Astrocyte (in vitro differentiated cells and primary cell): ENCODE measurements around the gene INPP4A. TPM values are rescaled to one million over a fixed set of nuclear protein-coding genes. Genes with fewer than 3 reads are reported as not detected.

Source experiments
- DNase-seq: peaks from one replicate; pipeline ENCODE4 v3.0.0-alpha.2; 2010; ENCODE audit warnings: low read depth
- FAIRE-seq: peaks from 2 replicates; lab custom pipeline; 2011; peaks lifted over from hg19 to GRCh38; lab: Jason Lieb, UNC
- H2AFZ ChIP-seq: 2 replicates; pipeline ENCODE4 v1.6.0; 2012; ENCODE audit warnings: low read depth, low read length, inconsistent platforms
- H3K27ac ChIP-seq: 2 replicates; pipeline ENCODE4 v1.5.1; 2011; ENCODE audit warnings: low read depth, low read length, inconsistent platforms
- H3K27me3 ChIP-seq: 2 replicates; pipeline ENCODE4 v1.6.0; 2011; ENCODE audit warnings: low read length, inconsistent platforms; ENCODE audit not compliant: insufficient read depth
- H3K36me3 ChIP-seq: 2 replicates; pipeline ENCODE4 v1.5.1; 2011; ENCODE audit warnings: low read length, inconsistent platforms; ENCODE audit not compliant: insufficient read depth
- H3K4me1 ChIP-seq: 2 replicates; pipeline ENCODE4 v1.5.1; 2011; ENCODE audit warnings: low read length, inconsistent platforms; ENCODE audit not compliant: insufficient read depth
- H3K4me2 ChIP-seq: 2 replicates; pipeline ENCODE4 v1.6.0; 2012; ENCODE audit warnings: low read length, inconsistent platforms
- H3K4me3 ChIP-seq: 2 replicates; pipeline ENCODE4 v1.5.1; 2011; ENCODE audit warnings: low read depth, mild to moderate bottlenecking, low read length, inconsistent platforms; ENCODE audit not compliant: insufficient read depth
- H3K79me2 ChIP-seq: 2 replicates; pipeline ENCODE4 v1.6.0; 2012; ENCODE audit warnings: mild to moderate bottlenecking, low read length, inconsistent platforms; ENCODE audit not compliant: insufficient read depth
- H3K9ac ChIP-seq: 2 replicates; pipeline ENCODE4 v1.6.0; 2012; ENCODE audit warnings: mild to moderate bottlenecking, low read length, inconsistent platforms
- H3K9me3 ChIP-seq: 2 replicates; pipeline ENCODE4 v1.5.1; 2012; ENCODE audit warnings: low read depth, mild to moderate bottlenecking, low read length, inconsistent platforms; ENCODE audit not compliant: insufficient read depth
- H4K20me1 ChIP-seq: 2 replicates; pipeline ENCODE4 v1.6.0; 2012; ENCODE audit warnings: low read length, inconsistent platforms; ENCODE audit not compliant: insufficient read depth
- H3K27ac Mint-ChIP-seq: one replicate; pipeline ENCODE4 v1.8.0; 2021; ENCODE audit warnings: mild to moderate bottlenecking, mixed read lengths; ENCODE audit not compliant: unreplicated experiment
- H3K27me3 Mint-ChIP-seq: one replicate; pipeline ENCODE4 v1.8.0; 2021; ENCODE audit warnings: low read depth, mixed read lengths; ENCODE audit not compliant: unreplicated experiment
- H3K36me3 Mint-ChIP-seq: one replicate; pipeline ENCODE4 v1.8.0; 2021; ENCODE audit warnings: low read depth, mixed read lengths; ENCODE audit not compliant: unreplicated experiment
- H3K4me1 Mint-ChIP-seq: one replicate; pipeline ENCODE4 v1.8.0; 2021; ENCODE audit warnings: low read depth, mixed read lengths; ENCODE audit not compliant: unreplicated experiment
- H3K4me3 Mint-ChIP-seq: one replicate; pipeline ENCODE4 v1.8.0; 2021; ENCODE audit warnings: mild to moderate bottlenecking, moderate library complexity, mixed read lengths; ENCODE audit not compliant: unreplicated experiment
- H3K9me3 Mint-ChIP-seq: one replicate; pipeline ENCODE4 v1.8.0; 2021; ENCODE audit warnings: mild to moderate bottlenecking, mixed read lengths; ENCODE audit not compliant: unreplicated experiment
- EZH2 ChIP-seq: IDR thresholded peaks from 2 replicates; pipeline ENCODE4 v1.6.1; 2012; ENCODE audit warnings: mild to moderate bottlenecking, low read length, inconsistent platforms; ENCODE audit not compliant: insufficient read depth
- total RNA-seq: library from RNA; stranded (reverse); gene quantifications from 2 replicates; pipeline ENCODE4 v1.2.1, GENCODE V29; 2021
- TF ChIP-seq, protein P1 (sequence below): IDR thresholded peaks from 2 replicates; pipeline ENCODE4 v1.5.1; 2011; ENCODE audit warnings: low read depth, mild to moderate bottlenecking, inconsistent platforms, low read length, moderate library complexity; ENCODE audit not compliant: insufficient read depth

The INPP4A gene
- total RNA-seq, 1 donor from 2014 or later: 19.4 TPM

DNA sequence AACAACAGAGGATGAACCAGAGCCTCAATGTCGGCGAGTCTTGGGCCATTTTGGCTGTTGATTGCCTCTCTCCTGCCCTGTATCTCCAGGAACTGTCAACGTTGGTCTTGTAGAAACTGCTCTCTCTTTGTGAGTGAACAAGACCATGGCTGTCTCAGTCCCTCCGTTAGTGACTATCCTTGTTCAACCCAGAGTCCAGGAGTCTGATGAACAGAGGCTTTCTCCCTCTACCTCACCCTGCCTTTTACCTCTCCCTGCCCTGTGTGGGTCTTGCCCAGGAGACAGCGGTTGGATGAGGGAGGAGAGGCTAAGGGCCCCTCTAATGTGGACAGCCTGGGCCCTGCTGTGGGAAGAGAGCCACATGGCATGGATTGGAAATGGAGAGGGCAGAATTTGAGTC lies 32.8 kb downstream of the INPP4A start:
- no peak overlapping the region for H3K27ac Mint-ChIP-seq
- Histone ChIP-seq H3K27me3 (no peaks in the 10 kb centered on the region), H3K27ac (no peak overlapping the region), H3K9ac (no peak overlapping the region), H3K9me3 (no peaks in the 10 kb centered on the region), H3K4me1 (peaks cover 15% of the 10 kb centered on the region), H4K20me1 (peaks cover 97% of the 10 kb centered on the region), H2AFZ (no peak overlapping the region), H3K4me3 (no peak overlapping the region), H3K36me3 (no peaks in the 10 kb centered on the region), H3K4me2 (no peak overlapping the region), H3K79me2 (peaks cover 40% of the 10 kb centered on the region)
- no peaks in the 10 kb centered on the region for H3K9me3 Mint-ChIP-seq
- FAIRE-seq (no peak), DNase-seq (no peak)
- H3K36me3 Mint-ChIP-seq: peaks cover 4% of the 10 kb centered on the region
- TF ChIP-seq, protein P1, sequence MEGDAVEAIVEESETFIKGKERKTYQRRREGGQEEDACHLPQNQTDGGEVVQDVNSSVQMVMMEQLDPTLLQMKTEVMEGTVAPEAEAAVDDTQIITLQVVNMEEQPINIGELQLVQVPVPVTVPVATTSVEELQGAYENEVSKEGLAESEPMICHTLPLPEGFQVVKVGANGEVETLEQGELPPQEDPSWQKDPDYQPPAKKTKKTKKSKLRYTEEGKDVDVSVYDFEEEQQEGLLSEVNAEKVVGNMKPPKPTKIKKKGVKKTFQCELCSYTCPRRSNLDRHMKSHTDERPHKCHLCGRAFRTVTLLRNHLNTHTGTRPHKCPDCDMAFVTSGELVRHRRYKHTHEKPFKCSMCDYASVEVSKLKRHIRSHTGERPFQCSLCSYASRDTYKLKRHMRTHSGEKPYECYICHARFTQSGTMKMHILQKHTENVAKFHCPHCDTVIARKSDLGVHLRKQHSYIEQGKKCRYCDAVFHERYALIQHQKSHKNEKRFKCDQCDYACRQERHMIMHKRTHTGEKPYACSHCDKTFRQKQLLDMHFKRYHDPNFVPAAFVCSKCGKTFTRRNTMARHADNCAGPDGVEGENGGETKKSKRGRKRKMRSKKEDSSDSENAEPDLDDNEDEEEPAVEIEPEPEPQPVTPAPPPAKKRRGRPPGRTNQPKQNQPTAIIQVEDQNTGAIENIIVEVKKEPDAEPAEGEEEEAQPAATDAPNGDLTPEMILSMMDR: no peak
- TF ChIP-seq EZH2: no peak
- peaks cover 2% of the 10 kb centered on the region for H3K4me1 Mint-ChIP-seq
- no peak overlapping the region for H3K4me3 Mint-ChIP-seq
- no peaks in the 10 kb centered on the region for H3K27me3 Mint-ChIP-seq

DNA sequence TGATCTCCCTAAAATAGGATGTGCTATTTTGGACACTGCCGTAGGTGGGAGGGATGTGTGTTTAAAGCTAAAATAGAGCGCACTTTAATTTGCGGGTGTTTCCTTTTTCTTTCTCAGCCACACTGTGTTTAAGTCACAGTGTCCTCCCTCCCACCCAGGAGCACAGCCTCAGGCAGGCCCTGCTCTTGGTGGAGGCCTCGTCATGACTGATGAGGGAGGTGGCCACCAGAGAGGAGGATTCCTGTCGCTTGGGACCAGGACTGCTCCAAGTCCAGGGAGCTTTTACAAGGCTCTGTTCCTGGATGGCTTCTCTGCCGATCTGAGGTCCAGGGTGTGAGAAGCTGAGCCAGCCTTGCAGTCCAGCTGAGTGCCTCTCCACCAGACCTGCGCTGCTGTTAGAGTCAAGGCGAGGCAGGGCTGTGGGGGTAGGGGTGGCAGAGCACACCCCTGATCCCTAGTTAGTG lies 33.5 kb downstream of the INPP4A start:
- H3K79me2 ChIP-seq: peaks cover 43% of the 10 kb centered on the region
- H3K9ac ChIP-seq: no peak overlapping the region
- peaks cover 94% of the 10 kb centered on the region for H4K20me1 ChIP-seq
- TF ChIP-seq, protein P1: no peak
- TF ChIP-seq EZH2: no peak
- no peak overlapping the region for H3K4me3 Mint-ChIP-seq
- no peak overlapping the region for H3K27ac ChIP-seq
- H3K4me3 ChIP-seq: no peak overlapping the region
- H3K36me3 ChIP-seq: no peaks in the 10 kb centered on the region
- no peak overlapping the region for H3K27ac Mint-ChIP-seq
- H3K36me3 Mint-ChIP-seq: peaks cover 4% of the 10 kb centered on the region
- DNase-seq (no peak), FAIRE-seq (no peak)
- H3K27me3 Mint-ChIP-seq: no peaks in the 10 kb centered on the region
- H3K9me3 Mint-ChIP-seq: no peaks in the 10 kb centered on the region
- H3K27me3 ChIP-seq: no peaks in the 10 kb centered on the region
- peaks cover 3% of the 10 kb centered on the region for H3K4me1 Mint-ChIP-seq
- no peak overlapping the region for H3K4me2 ChIP-seq
- no peak overlapping the region for H2AFZ ChIP-seq
- peaks cover 15% of the 10 kb centered on the region for H3K4me1 ChIP-seq
- no peaks in the 10 kb centered on the region for H3K9me3 ChIP-seq

DNA sequence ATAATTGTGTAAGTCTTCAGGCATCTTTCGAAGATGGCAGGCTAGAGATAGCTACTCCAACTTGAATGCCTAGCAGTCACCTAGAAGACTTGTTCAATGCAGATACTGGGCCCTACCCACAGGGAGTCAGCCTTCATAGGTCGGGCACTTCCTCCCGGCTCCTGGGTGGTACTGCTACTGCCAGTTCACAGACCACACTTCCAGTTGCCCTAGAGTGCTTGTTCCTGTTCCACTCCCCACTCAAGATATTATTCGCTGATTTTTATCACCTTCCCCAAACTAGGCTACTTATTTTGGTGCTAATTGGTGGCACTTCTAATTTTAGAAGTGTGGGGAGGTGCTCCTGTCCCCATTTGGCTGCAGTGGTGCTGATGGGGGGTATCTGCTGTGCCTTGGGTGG lies 34.2 kb downstream of the INPP4A start:
- no peaks in the 10 kb centered on the region for H3K9me3 Mint-ChIP-seq
- TF ChIP-seq, protein P1: no peak
- no peak for TF ChIP-seq EZH2
- H3K79me2 ChIP-seq: peaks cover 51% of the 10 kb centered on the region
- H3K4me2 ChIP-seq: no peak overlapping the region
- H3K36me3 ChIP-seq: no peaks in the 10 kb centered on the region
- no peak overlapping the region for H2AFZ ChIP-seq
- DNase-seq (no peak), FAIRE-seq (no peak)
- no peaks in the 10 kb centered on the region for H3K27me3 ChIP-seq
- peaks cover 94% of the 10 kb centered on the region for H4K20me1 ChIP-seq
- H3K9ac ChIP-seq: no peak overlapping the region
- H3K4me3 Mint-ChIP-seq: no peak overlapping the region
- no peak overlapping the region for H3K4me3 ChIP-seq
- no peaks in the 10 kb centered on the region for H3K9me3 ChIP-seq
- H3K4me1 Mint-ChIP-seq: peaks cover 6% of the 10 kb centered on the region
- no peak overlapping the region for H3K27ac ChIP-seq
- no peak overlapping the region for H3K27ac Mint-ChIP-seq
- H3K36me3 Mint-ChIP-seq: peaks cover 4% of the 10 kb centered on the region
- H3K4me1 ChIP-seq: peaks cover 15% of the 10 kb centered on the region
- no peaks in the 10 kb centered on the region for H3K27me3 Mint-ChIP-seq
